ENCODE measurements around the gene CST7.

- TF ChIP-seq CTCF (conservative IDR thresholded peaks at IDR 0.05; ENCODE audit: low read length) (no peak), EZH2phosphoT487 (IDR thresholded peaks at IDR 0.05; ENCODE audit: borderline replicate concordance) (no peak)
Measured at GRCh38 chr20:24962510-24962909, 13.4 kb downstream of the CST7 start.
